ENCODE data around the gene TFCP2L1. TPM values are rescaled to one million over a fixed set of nuclear protein-coding genes. Genes with fewer than 3 reads are reported as not detected.

The TFCP2L1 gene
- total RNA-seq, 4 donors from 2014 or later = 3.6 to 7.9 (median 5.9) TPM

DNA sequence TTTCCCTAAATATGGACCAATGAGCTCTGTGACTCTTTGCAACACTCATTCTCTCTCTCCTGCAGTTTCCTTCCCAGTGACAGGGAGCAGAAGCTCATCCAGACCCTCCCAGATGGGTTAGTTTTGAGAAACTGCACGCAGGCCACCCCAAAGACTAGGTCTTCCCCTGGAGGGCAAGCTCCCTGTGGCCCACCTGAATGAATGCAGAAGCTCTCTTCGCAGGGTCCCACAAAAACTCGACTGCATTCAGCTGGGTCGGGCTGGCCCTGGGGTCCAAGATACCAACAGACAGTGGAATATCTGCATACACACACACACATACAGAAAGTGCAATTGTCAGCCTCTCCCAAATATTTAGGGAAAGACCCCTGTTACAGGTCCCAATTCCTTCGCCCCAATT, 37.0 kb downstream of the TFCP2L1 start:
- TF ChIP-seq, protein P1, sequence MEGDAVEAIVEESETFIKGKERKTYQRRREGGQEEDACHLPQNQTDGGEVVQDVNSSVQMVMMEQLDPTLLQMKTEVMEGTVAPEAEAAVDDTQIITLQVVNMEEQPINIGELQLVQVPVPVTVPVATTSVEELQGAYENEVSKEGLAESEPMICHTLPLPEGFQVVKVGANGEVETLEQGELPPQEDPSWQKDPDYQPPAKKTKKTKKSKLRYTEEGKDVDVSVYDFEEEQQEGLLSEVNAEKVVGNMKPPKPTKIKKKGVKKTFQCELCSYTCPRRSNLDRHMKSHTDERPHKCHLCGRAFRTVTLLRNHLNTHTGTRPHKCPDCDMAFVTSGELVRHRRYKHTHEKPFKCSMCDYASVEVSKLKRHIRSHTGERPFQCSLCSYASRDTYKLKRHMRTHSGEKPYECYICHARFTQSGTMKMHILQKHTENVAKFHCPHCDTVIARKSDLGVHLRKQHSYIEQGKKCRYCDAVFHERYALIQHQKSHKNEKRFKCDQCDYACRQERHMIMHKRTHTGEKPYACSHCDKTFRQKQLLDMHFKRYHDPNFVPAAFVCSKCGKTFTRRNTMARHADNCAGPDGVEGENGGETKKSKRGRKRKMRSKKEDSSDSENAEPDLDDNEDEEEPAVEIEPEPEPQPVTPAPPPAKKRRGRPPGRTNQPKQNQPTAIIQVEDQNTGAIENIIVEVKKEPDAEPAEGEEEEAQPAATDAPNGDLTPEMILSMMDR (IDR thresholded peaks at IDR 0.05; ENCODE audit: low read depth) = no peak

DNA sequence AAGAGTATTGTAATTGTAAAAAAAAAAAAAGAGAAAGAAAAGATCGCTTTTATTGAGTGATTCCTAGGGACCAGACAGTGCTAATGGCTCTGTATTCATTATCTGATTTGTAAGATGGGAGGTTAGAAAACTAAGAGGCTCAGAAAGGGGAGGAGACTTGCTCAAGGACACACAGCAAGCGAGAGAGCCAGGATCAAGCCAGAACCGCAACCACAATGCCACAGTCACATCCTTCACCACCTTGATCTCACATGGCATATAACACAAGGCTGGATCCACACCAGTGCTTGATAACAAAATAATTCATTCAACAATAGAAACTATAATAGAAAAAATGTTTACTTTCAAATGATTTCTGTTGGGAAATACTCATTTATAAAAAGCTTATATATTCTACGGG, 37.5 kb downstream of the TFCP2L1 start:
- TF ChIP-seq, protein P1 (IDR thresholded peaks at IDR 0.05; ENCODE audit: low read depth) = no peak

- TF ChIP-seq, protein P1 (IDR thresholded peaks at IDR 0.05; ENCODE audit: low read depth) = no peak
These were observed 38.2 kb downstream of the TFCP2L1 start for GRCh38 chr2:121246704-121247255.

- TF ChIP-seq, protein P1 (IDR thresholded peaks at IDR 0.05; ENCODE audit: low read depth) = no peak
These were observed 39.1 kb downstream of the TFCP2L1 start for GRCh38 chr2:121245913-121246312.

- TF ChIP-seq, protein P1 (IDR thresholded peaks at IDR 0.05; ENCODE audit: low read depth) = no peak
These were observed 39.7 kb downstream of the TFCP2L1 start for GRCh38 chr2:121245120-121245820.

GRCh38 chr2:121244616-121245015, 40.4 kb downstream of the TFCP2L1 start:
- TF ChIP-seq, protein P1 (IDR thresholded peaks at IDR 0.05; ENCODE audit: low read depth) = no peak

DNA sequence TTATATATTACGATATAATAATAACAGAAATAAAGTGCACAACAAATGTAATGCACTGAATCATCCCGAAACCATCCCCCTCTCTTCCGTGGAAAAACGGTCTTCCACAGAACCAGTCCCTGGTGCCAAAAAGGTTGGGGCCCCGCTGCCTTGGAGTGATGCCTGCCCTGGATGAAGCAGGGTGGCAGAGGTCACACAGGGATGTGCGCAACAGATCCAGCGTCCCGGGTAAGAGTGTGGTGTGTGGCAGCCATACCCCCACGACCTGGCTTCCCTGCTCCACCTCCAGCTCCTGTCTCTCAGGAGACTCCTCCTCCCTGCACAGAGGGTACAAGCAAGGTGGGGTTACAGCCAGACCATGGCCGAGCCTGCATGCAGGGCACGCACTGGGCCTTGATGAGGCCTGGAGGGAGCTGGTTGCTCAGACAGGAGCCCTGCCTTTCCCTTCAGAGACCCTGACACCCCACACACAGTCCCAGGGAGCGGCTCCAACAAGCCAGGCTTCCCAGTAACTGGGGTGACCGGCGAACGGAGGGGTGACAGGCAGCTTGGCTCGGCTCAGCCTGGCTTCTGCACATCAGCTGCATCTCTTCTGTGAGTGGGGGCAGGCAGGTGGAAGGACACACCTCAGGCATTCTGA, 41.1 kb downstream of the TFCP2L1 start:
- TF ChIP-seq, protein P1 (IDR thresholded peaks at IDR 0.05; ENCODE audit: low read depth) = no peak
